Mucosa of stomach (tissue), 1 donor: ENCODE data around the gene FRAS1.
"Not testable (repeated sequence)": the region's sequence is repeated elsewhere in the genome, so short reads cannot be mapped to it uniquely, and the experiment has no call there.

Experiments
- H3K27me3 ChIP-seq: one replicate; pipeline ENCODE4 v1.7.0; 2013; ENCODE audit warnings: mild to moderate bottlenecking, low read length; ENCODE audit not compliant: control insufficient read depth, insufficient read depth
- H3K36me3 ChIP-seq: one replicate; pipeline ENCODE4 v1.7.0; 2013; ENCODE audit warnings: low read length; ENCODE audit not compliant: control insufficient read depth, insufficient read depth
- H3K4me1 ChIP-seq: one replicate; pipeline ENCODE4 v1.7.0; 2013; ENCODE audit warnings: mild to moderate bottlenecking, low read length; ENCODE audit not compliant: control insufficient read depth, insufficient read depth
- H3K4me3 ChIP-seq: one replicate; pipeline ENCODE4 v1.7.0; 2013; ENCODE audit warnings: low read length
- H3K9ac ChIP-seq: one replicate; pipeline ENCODE4 v1.7.0; 2013; ENCODE audit warnings: mild to moderate bottlenecking, low read length, moderate library complexity
- H3K9me3 ChIP-seq: one replicate; pipeline ENCODE4 v1.7.0; 2013; ENCODE audit warnings: mild to moderate bottlenecking, low read length, moderate library complexity; ENCODE audit not compliant: control insufficient read depth
- donor health status: Pancreatic carcinoma.

Gene FRAS1

DNA sequence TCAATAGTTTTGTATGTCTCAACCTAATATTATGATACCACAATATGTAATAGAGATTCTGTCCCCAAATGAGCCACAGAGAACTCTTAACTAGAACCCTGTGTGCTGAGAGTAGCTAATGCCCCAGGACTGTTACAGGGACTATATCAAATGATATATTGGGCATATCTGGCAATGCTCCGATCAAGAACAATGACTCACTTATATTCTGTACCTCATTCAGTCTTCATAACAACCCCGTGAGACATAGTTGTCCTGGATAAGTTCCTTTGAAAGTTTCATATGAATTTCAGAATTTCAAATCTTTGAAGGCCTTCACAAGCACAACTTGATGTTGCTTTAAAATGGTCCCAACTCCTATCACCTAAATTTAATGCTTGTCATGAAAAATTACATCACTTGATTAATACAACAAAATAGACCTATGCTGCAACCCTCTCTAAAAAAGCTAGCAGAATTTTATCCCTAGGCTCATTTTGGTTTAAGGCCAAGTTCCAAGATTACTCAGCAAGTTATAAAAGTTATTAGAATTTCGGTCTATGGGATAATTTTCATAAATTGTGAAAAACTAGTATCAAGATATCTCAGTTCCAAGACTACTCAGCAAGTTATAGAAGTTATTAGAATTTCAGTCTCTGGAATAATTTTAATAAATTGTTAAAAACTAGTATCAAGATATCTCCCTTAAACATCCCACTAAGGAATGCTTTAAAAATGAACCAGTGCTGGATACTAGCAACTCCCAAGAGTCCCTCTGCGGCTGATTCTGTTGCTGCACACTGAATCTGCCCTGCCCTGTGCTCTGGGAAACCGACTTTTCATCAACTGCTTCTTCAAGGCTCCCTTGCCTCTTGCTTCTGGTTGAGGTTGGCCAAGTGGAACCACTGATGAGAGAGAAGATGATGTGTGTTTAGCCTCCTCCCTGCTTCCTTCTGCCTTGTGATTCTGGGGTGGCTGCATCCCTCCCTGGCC lies 488.4 kb downstream of the FRAS1 start:
- Histone ChIP-seq H3K9ac (no peak overlapping the region), H3K4me1 (peaks cover 6% of the 10 kb centered on the region), H3K9me3 (no peaks in the 10 kb centered on the region), H3K4me3 (no peak overlapping the region), H3K36me3 (no peaks in the 10 kb centered on the region), H3K27me3 (no peaks in the 10 kb centered on the region)

DNA sequence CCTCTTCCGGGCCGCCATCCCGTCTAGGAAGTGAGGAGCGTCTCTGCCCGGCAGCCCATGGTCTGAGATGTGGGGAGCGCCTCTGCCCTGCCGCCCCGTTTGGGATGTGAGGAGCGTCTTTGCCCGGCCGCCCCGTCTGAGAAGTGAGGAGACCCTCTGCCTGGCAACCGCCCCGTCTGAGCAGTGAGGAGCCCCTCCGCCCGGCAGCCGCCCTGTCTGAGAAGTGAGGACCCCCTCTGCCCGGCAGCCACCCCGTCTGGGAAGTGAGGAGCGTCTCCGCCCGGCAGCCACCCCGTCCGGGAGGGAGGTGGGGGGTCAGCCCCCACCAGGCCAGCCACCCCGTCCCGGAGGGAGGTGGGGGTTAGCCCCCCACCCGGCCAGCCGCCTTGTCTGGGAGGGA lies 490.8 kb downstream of the FRAS1 start:
- H3K4me3 ChIP-seq, H3K9ac ChIP-seq, H3K9me3 ChIP-seq, H3K36me3 ChIP-seq, H3K27me3 ChIP-seq, H3K4me1 ChIP-seq: not testable (repeated sequence)

DNA sequence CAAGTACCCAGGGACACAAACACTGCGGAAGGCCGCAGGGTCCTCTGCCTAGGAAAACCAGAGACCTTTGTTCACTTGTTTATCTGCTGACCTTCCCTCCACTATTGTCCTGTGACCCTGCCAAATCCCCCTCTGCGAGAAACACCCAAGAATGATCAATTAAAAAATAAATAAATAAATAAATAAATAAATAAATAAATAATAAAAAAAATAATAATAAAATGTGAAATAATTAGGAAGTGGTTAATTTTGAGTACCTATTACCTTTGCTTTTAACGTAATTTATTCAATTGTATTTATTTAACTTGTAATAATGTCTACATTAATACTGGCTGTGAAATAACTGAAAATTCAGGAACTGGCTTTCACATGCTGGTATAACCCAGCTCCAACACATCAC lies 491.8 kb downstream of the FRAS1 start:
- H3K36me3 ChIP-seq, H3K4me3 ChIP-seq, H3K9ac ChIP-seq, H3K9me3 ChIP-seq, H3K27me3 ChIP-seq: not testable (repeated sequence)
- H3K4me1 ChIP-seq: peaks cover 11% of the 10 kb centered on the region

DNA sequence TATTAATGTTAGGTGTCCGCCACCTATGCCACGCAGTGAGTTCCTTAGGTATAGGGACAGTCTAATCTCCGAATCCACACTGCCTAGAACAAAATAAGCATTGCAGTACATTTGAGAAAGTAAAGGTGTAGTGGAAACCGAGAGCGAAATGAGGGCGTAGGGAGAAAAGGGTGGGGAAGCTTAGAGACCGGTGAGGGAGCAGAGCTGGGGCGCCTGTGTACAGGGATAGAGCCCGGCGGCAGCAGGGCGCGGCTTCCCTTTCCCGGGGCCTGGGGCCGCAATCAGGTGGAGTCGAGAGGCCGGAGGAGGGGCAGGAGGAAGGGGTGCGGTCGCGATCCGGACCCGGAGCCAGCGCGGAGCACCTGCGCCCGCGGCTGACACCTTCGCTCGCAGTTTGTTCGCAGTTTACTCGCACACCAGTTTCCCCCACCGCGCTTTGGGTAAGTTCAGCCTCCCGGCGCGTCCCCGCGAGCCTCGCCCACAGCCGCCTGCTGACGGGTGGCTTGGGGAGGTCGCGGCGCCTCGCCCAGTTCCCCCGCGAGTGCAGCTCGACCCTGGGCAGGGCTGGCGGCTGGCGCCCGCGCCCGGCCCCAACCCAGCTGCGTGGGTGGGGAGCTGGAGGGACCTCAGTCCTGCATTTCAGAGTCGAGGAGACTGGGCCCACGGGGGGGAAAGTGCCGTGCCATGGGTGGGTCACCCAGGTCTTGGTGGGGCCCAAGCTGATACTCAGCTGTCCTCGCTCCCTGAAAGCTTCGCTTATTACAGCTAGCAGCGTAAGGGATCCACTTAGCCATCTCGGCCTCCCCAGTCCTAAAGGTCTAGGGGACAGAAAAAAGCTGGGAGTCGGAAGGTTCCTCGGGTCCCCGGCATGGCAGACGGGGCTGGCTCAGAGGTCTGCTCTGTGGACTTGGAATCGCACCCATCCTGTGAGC lies 494.6 kb downstream of the FRAS1 start, which contains the start of gene ANXA3:
ANXA3 (plus strand) TSS at position 351 of the 932 bp plus-strand sequence. CDS start 2,704 bp downstream, outside the sequence.
- H3K4me3 ChIP-seq: peak within 1 kb of the TSS; percentile 81
- H3K9ac ChIP-seq: peak within 1 kb of the TSS; percentile 98
- H3K36me3 ChIP-seq: no peaks in the 10 kb centered on the region
- H3K9me3 ChIP-seq: no peaks in the 10 kb centered on the region
- H3K4me1 ChIP-seq: peaks cover 19% of the 10 kb centered on the region
- no peaks in the 10 kb centered on the region for H3K27me3 ChIP-seq

DNA sequence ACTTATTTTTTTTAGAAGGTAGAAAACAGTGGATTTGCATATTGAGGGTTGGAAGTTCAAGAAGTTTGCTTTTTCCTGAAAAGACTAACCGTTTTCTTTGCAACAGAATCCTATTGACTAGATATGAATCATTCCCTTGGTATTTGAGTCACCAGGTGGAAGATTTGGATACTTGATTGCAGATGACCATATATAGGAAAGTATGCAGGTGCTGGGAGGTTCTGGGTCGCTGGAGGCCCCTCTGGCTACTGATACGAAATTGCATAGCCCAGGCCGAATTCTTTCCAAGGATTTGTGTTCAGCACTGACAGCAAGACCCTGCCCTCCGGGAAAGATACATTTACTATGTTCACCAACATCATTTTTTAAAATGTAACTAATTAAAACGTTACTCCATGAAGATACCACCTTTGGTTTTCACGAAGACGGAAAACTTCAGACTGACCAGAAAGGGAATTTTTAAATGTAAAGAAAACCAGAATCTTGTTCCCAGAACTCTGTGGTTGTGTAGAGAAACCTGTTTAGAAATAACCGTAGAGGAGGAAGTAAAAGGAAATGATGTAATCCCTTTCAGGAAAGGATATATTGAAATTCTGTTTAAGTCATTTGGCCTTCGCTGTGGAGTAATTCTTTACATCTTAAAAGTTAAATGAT lies 495.4 kb downstream of the FRAS1 start:
- Histone ChIP-seq H3K36me3 (no peaks in the 10 kb centered on the region), H3K9me3 (no peaks in the 10 kb centered on the region), H3K4me3 (peak overlapping the region; percentile 81), H3K4me1 (peaks cover 27% of the 10 kb centered on the region), H3K9ac (peak overlapping the region; percentile 98), H3K27me3 (no peaks in the 10 kb centered on the region)

DNA sequence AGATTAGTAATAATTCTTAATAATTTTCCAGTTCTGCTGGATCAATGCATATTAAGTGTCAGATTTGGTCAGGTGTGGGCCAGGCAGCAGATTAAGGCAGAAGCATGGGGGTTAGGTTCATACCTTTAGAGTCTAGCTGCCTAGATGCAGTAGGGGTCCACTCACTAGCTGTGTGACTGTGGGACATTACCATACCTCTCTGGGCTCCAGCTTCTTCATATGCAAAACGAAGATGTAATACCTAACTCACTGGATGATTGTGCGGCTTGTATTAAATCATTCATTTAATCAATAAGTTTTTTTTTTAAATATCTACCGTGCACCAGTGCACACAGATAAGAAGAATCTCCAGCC lies 495.9 kb downstream of the FRAS1 start:
- Histone ChIP-seq H3K4me1 (peaks cover 32% of the 10 kb centered on the region), H3K36me3 (no peaks in the 10 kb centered on the region), H3K9me3 (no peaks in the 10 kb centered on the region), H3K27me3 (no peaks in the 10 kb centered on the region), H3K9ac (peak overlapping the region; percentile 98), H3K4me3 (peak overlapping the region; percentile 10)

DNA sequence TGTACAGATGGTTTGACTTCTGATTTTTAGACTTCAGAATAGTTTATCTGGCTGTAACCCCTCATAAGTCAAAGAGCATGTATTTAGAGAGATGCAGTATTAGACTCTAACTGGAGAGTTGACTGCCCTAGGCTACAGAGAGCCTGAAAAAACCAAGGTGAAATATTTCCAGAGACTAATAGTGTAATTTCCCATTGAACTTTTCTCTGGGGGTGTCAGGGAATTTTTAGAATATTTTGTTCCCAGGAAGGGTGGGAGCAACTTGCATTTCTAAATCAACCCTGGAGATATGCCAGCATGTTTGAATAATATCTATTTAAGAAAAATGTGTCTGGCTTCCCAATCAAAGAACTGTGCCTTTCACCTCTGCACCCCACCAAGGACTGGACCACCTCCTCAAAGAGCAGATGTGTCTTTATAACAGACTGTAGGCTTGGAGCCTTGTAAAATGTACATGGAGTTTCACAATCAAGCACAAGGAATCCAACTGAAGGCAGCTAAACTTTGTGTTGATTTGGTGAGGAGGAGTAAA lies 496.5 kb downstream of the FRAS1 start:
- H3K9ac ChIP-seq: peak overlapping the region; percentile 98
- H3K9me3 ChIP-seq: no peaks in the 10 kb centered on the region
- H3K4me3 ChIP-seq: no peak overlapping the region

DNA sequence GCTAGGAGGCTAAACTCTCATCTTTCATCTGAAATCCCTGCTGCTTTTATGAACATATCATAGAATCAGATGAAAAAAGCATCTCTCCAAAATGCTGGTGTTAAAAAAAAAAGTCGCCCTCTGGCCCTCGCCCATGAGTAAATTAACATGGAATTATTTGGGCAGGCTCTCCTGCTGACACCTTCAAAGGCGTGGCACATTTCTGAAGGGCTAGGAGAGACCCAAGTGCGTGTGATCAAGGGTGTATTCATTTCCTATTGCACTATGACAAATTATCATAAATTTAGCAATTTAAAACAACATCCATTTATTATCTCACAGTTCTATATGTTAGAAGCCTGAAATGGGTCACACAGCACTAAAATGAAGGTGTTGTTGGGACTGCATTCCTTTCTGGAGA lies 499.5 kb downstream of the FRAS1 start:
- Histone ChIP-seq H3K27me3 (no peaks in the 10 kb centered on the region), H3K4me1 (peaks cover 43% of the 10 kb centered on the region), H3K36me3 (no peaks in the 10 kb centered on the region), H3K4me3 (no peak overlapping the region), H3K9ac (no peak overlapping the region), H3K9me3 (no peaks in the 10 kb centered on the region)

More for the DNA sequence above, 496.5 kb downstream of the FRAS1 start:
- Histone ChIP-seq H3K36me3 (no peaks in the 10 kb centered on the region), H3K27me3 (no peaks in the 10 kb centered on the region), H3K4me1 (peaks cover 37% of the 10 kb centered on the region)

DNA sequence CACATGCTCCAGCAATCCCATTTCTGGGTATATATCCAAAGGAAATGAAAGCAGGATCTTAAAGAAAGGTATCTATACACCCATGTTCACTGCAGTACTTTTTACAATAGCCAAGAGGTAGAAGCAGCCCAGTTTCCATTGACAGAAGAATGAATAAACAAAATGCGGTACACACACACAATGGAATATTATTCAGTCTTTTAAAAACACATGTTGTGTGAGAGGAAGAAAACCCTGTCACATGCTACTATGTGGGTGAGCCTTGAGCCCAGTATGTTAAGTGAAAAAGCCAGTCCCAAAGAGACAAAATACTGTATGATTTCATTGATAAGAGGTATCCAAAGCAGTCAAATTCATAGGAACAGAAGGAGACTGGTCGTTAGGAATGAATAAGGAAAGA lies 500.7 kb downstream of the FRAS1 start:
- no peaks in the 10 kb centered on the region for H3K9me3 ChIP-seq
- H3K36me3 ChIP-seq: no peaks in the 10 kb centered on the region
- no peaks in the 10 kb centered on the region for H3K27me3 ChIP-seq
- no peak overlapping the region for H3K4me3 ChIP-seq
- no peak overlapping the region for H3K9ac ChIP-seq
- H3K4me1 ChIP-seq: peaks cover 53% of the 10 kb centered on the region

DNA sequence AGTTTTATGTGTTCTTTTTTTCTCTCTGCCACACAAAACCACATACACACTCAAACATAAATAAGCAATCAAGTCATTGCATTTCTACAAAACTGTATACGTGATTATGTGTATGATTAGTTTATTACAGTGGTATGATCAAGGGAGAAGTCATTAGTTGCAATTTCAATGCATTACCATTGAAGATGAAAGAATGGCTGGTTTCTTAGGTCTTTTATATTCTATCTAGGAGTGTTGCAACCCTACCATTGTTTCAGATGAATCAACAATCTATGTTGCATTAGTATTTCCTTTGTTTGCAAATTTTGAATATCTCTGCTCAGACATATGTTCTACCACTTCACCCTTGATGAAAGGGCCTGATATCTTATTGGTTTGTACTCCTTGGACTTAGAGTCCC lies 501.3 kb downstream of the FRAS1 start:
- peaks cover 48% of the 10 kb centered on the region for H3K4me1 ChIP-seq

DNA sequence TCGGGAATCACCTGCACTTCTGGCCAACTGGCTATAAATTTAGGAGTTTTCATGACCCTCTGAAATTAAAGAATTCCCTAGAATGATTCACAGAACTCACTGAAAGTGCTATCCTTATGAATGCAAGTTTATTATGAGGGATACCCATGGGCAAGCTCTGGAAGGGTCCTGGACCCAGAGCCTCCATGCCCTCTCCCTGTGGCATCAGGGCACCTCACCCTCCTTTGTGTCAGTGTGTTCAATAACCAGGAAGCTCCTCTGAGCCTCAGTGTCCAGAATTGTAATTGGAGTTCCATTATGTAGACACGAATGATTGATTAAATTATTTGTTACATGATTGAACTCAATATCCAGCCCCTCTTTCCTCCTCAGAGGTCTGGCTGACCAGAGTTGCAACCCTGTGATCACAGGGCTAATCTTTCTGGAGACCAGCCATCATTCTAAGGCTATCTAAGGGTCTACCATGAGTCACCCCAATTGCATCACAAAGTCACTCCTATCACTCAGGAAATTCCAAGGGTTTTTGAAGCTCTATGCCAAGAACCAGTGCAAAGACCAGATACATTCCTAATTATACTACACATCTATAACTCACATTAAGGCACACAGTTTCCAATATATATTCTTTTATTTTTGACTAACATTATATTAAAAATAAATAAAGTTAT lies 503.3 kb downstream of the FRAS1 start:
- peaks cover 46% of the 10 kb centered on the region for H3K4me1 ChIP-seq
- H3K27me3 ChIP-seq: no peaks in the 10 kb centered on the region

More for the DNA sequence above, 501.3 kb downstream of the FRAS1 start:
- Histone ChIP-seq H3K4me3 (no peak overlapping the region), H3K36me3 (no peaks in the 10 kb centered on the region), H3K27me3 (no peaks in the 10 kb centered on the region), H3K9me3 (no peaks in the 10 kb centered on the region), H3K9ac (no peak overlapping the region)

More for the DNA sequence above, 503.3 kb downstream of the FRAS1 start:
- H3K9me3 ChIP-seq: no peaks in the 10 kb centered on the region
- no peak overlapping the region for H3K9ac ChIP-seq
- H3K36me3 ChIP-seq: no peaks in the 10 kb centered on the region
- no peak overlapping the region for H3K4me3 ChIP-seq
